Endothelial cell of umbilical vein (primary cell): ENCODE results near the gene BNIP5. TPM values are rescaled to one million over a fixed set of nuclear protein-coding genes. Genes with fewer than 3 reads are reported as not detected.

Experiments used
- BruUV-seq: library from RNA; stranded (reverse); fragments of 400-500 nt; replicated peaks from 2 replicates; lab custom pipeline; 2021; lab: Mats Ljungman, UMichigan
- CTCF ChIA-PET: fragments of 300-600, 350-600 bp; sonication (Branson Sonifier 250); formaldehyde crosslinking; loops from one replicate; lab custom pipeline; 2021; ENCODE audit warnings: antibody characterized with exemption, inconsistent platforms; lab: Charles Lee
- POLR2A ChIA-PET: fragments of 300-600, 350-600 bp; sonication (Branson Sonifier 250); formaldehyde crosslinking; loops from one replicate; lab custom pipeline; 2021; ENCODE audit warnings: antibody characterized with exemption, inconsistent platforms; lab: Charles Lee
- DNase-seq: peaks from one replicate; pipeline ENCODE4 v3.0.0-alpha.2; 2011; ENCODE audit warnings: low read depth, low spot score
- FAIRE-seq: peaks from 2 replicates; lab custom pipeline; 2011; peaks lifted over from hg19 to GRCh38; lab: Jason Lieb, UNC
- H2AFZ ChIP-seq: 2 replicates; pipeline ENCODE4 v1.6.0; 2012; ENCODE audit warnings: low read depth, low read length, control low read depth, inconsistent platforms
- H3K27ac ChIP-seq: 2 replicates; pipeline ENCODE4 v1.5.1; 2011; ENCODE audit warnings: low read depth, mild to moderate bottlenecking, control low read depth, low read length, moderate library complexity; ENCODE audit not compliant: insufficient read depth
- H3K27me3 ChIP-seq, 2 experiments: 2 replicates each; pipeline versions ENCODE4 v1.6.0 to v1.6.1; 2011; ENCODE audit warnings: low read length in 2 of 2, mixed read lengths in 1 of 2; ENCODE audit not compliant: control insufficient read depth in 2 of 2, insufficient read depth in 2 of 2
- H3K36me3 ChIP-seq, 2 experiments: 2 replicates in 1 of 2; 3 replicates in 1 of 2; pipeline ENCODE4 v1.5.1; 2011; ENCODE audit warnings: low read length in 2 of 2, mild to moderate bottlenecking in 1 of 2, moderate library complexity in 1 of 2; ENCODE audit not compliant: control insufficient read depth in 2 of 2, insufficient read depth in 2 of 2; ENCODE audit errors: extremely low read depth in 1 of 2
- H3K4me1 ChIP-seq: 3 replicates; pipeline ENCODE4 v1.5.1; 2011; ENCODE audit warnings: mild to moderate bottlenecking, low read length; ENCODE audit not compliant: control insufficient read depth, insufficient read depth; ENCODE audit errors: extremely low read depth
- H3K4me2 ChIP-seq: 2 replicates; pipeline ENCODE4 v1.6.1; 2011; ENCODE audit warnings: low read length, control low read depth, mixed read lengths; ENCODE audit not compliant: insufficient read depth
- H3K4me3 ChIP-seq, 3 experiments: fragments of 200-600 bp in 1 of 3; sonication (generic), shearing (Covaris generic) in 1 of 3; replicated peaks in 1 of 3; 2 replicates each; pipeline ENCODE4 v1.5.1; 2011 to 2016; ENCODE audit warnings: control low read depth in 3 of 3, low read length in 3 of 3, mild to moderate bottlenecking in 2 of 3, inconsistent platforms in 1 of 3, low read depth in 1 of 3, moderate library complexity in 1 of 3; ENCODE audit not compliant: insufficient read depth in 1 of 3
- H3K79me2 ChIP-seq: 2 replicates; pipeline ENCODE4 v1.6.0; 2012; ENCODE audit warnings: low read length, inconsistent platforms; ENCODE audit not compliant: control insufficient read depth, insufficient read depth
- H3K9ac ChIP-seq: replicated peaks from 2 replicates; pipeline ENCODE3; 2011; ENCODE audit warnings: low read length, control low read depth; ENCODE audit not compliant: insufficient read depth; ENCODE audit errors: extremely low read depth
- H3K9me1 ChIP-seq: replicated peaks from 3 replicates; pipeline ENCODE4 v1.6.0; 2011; ENCODE audit warnings: mild to moderate bottlenecking, low read length; ENCODE audit not compliant: control insufficient read depth, insufficient read depth; ENCODE audit errors: extremely low read depth
- H3K9me3 ChIP-seq: replicated peaks from 2 replicates; pipeline ENCODE4 v1.5.1; 2012; ENCODE audit warnings: low read length, inconsistent platforms; ENCODE audit not compliant: control insufficient read depth, insufficient read depth
- H4K20me1 ChIP-seq: replicated peaks from 2 replicates; pipeline ENCODE3; 2011; ENCODE audit warnings: mild to moderate bottlenecking, low read length; ENCODE audit not compliant: control insufficient read depth, insufficient read depth; ENCODE audit errors: extremely low read depth
- EZH2 ChIP-seq: IDR thresholded peaks from 2 replicates; pipeline ENCODE4 v1.6.1; 2012; ENCODE audit warnings: borderline replicate concordance, low read depth, mild to moderate bottlenecking, moderate library complexity, low read length, inconsistent platforms; ENCODE audit not compliant: severe bottlenecking
- FOS ChIP-seq: IDR thresholded peaks from 2 replicates; pipeline ENCODE4 v1.6.1; 2011; ENCODE audit warnings: mild to moderate bottlenecking, low read length, moderate library complexity, borderline replicate concordance; ENCODE audit not compliant: insufficient read depth
- GATA2 ChIP-seq: IDR thresholded peaks from 2 replicates; pipeline ENCODE4 v1.7.0; 2011; ENCODE audit warnings: low read depth, mild to moderate bottlenecking, moderate library complexity, mixed read lengths, low read length; ENCODE audit not compliant: insufficient read length, insufficient read depth
- JUN ChIP-seq: IDR thresholded peaks from 2 replicates; pipeline ENCODE4 v1.6.1; 2011; ENCODE audit warnings: borderline replicate concordance, low read depth; ENCODE audit not compliant: insufficient read length, insufficient read depth
- MYC ChIP-seq: IDR thresholded peaks from one replicate; pipeline ENCODE4 v1.6.1; 2011; ENCODE audit warnings: mild to moderate bottlenecking, low read depth, low read length
- POLR2A ChIP-seq: IDR thresholded peaks from 2 replicates; pipeline ENCODE4 v1.6.1; 2012; ENCODE audit warnings: low read depth, mild to moderate bottlenecking, control low read depth, low read length
- POLR2AphosphoS5 ChIP-seq: IDR thresholded peaks from 2 replicates; pipeline ENCODE4 v1.6.1; 2012; ENCODE audit warnings: low read depth, mild to moderate bottlenecking, control low read depth, low read length, moderate library complexity; ENCODE audit not compliant: insufficient read depth
- dilution Hi-C: fragments of 300-500 bp; cut with MboI; formaldehyde crosslinking; loops from one replicate; pipeline ENCODE4 v1.15.0; 2019; ENCODE audit warnings: low sequenced_read_pairs; ENCODE audit not compliant: extremely low pct_ligation_motif_present
- intact Hi-C: fragments of 100-400 bp; cut with micrococcal nuclease; formaldehyde crosslinking; loops from one replicate; pipeline ENCODE4 v1.10.0; 2022
- polyA plus RNA-seq, 4 experiments: library from polyadenylated mRNA; depleted of rRNA in 3 of 4; stranded (reverse) in 3 of 4; unstranded in 1 of 4; fragments of >200 nt; gene quantifications; 2 replicates each; pipeline versions ENCODE4 v1.2.1 to v1.2.3, GENCODE V29; 2011 to 2012; ENCODE audit warnings: missing spikeins in 1 of 4
- total RNA-seq: library from RNA; stranded (reverse); gene quantifications from 2 replicates; pipeline ENCODE4 v1.2.3, GENCODE V29; 2021
- TF ChIP-seq, protein P1 (sequence below): IDR thresholded peaks from 2 replicates; pipeline ENCODE4 v1.6.1; 2011; ENCODE audit not compliant: insufficient read depth, insufficient read length
- TF ChIP-seq, protein P2 (sequence below), 2 donors: IDR thresholded peaks; 1 replicate in 1 of 2; 2 replicates in 1 of 2; pipeline ENCODE4 v1.5.1; 2011; ENCODE audit warnings: low read length in 2 of 2, mild to moderate bottlenecking in 2 of 2, moderate library complexity in 2 of 2, control low read depth in 1 of 2, inconsistent platforms in 1 of 2, low read depth in 1 of 2; ENCODE audit not compliant: insufficient read depth in 1 of 2; ENCODE audit errors: extremely low read depth in 1 of 2

Gene BNIP5
- total and polyA plus RNA-seq, 2 donors (not counting 3 experiments of a cell fraction or from before 2014, with no cell fraction given) = not detected

DNA sequence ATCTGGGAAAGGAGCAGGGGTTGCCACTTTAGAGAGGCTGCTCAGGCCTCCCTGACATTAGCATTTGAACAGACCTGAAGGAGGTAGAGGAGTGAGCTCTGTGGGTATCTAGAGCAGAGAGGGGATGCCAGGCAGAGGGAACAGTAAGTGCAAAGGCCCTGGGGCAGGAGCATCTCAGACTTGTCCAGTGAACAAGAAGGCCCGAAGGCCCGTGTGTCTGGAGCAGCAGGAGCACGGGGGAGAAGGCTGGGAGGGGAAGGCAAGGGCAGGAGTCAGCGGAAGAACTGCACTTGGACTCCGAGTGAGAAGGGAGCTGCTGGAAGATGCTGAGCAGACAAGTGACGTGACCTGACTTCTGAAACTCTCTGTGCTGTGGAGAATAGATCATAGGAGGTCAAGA is 35.4 kb upstream of the BNIP5 start:
- dilution Hi-C loops (no loop called here), intact Hi-C loops (no loop called here)
- Histone ChIP-seq H2AFZ (no peak overlapping the region), H3K4me1 (no peaks in the 10 kb centered on the region), H3K36me3 (no peaks in the 10 kb centered on the region), H3K4me2 (no peak overlapping the region), H3K27ac (no peak overlapping the region), H3K79me2 (no peaks in the 10 kb centered on the region), H3K9ac (no peak overlapping the region), H4K20me1 (no peaks in the 10 kb centered on the region), H3K4me3 (no peak overlapping the region), H3K27me3 (peaks cover 4 to 14% of the 10 kb centered on the region in 2 experiments), H3K9me3 (no peaks in the 10 kb centered on the region), H3K9me1 (no peaks in the 10 kb centered on the region)
- TF ChIP-seq POLR2A = no peak
- TF ChIP-seq, protein P1, sequence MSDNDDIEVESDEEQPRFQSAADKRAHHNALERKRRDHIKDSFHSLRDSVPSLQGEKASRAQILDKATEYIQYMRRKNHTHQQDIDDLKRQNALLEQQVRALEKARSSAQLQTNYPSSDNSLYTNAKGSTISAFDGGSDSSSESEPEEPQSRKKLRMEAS = no peak
- TF ChIP-seq, protein P2, sequence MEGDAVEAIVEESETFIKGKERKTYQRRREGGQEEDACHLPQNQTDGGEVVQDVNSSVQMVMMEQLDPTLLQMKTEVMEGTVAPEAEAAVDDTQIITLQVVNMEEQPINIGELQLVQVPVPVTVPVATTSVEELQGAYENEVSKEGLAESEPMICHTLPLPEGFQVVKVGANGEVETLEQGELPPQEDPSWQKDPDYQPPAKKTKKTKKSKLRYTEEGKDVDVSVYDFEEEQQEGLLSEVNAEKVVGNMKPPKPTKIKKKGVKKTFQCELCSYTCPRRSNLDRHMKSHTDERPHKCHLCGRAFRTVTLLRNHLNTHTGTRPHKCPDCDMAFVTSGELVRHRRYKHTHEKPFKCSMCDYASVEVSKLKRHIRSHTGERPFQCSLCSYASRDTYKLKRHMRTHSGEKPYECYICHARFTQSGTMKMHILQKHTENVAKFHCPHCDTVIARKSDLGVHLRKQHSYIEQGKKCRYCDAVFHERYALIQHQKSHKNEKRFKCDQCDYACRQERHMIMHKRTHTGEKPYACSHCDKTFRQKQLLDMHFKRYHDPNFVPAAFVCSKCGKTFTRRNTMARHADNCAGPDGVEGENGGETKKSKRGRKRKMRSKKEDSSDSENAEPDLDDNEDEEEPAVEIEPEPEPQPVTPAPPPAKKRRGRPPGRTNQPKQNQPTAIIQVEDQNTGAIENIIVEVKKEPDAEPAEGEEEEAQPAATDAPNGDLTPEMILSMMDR (IDR thresholded peaks at IDR 0.05; ENCODE audit: extremely low read depth in 1 of 2, insufficient read depth in 1 of 2, low read depth in 1 of 2, low read length in 2 of 2) = no peak
- TF ChIP-seq EZH2 = no peak
- no peak for TF ChIP-seq MYC
- no peak for TF ChIP-seq JUN
- TF ChIP-seq FOS = no peak
- TF ChIP-seq GATA2 = no peak
- no peak for TF ChIP-seq POLR2AphosphoS5
- BruUV-seq = no TSS peak
- no peak for DNase-seq
- ChIA-PET CTCF (interaction anchor here (1.4 kb wide), 1 partner anchor 31 kb away, joined by 3 read pairs; no protein-coding TSS in a partner anchor), POLR2A (no interaction called here)
- no peak for FAIRE-seq
